GM03348 (cell line): ENCODE measurements around the gene PTGES2.
A peak's percentile ranks its signal among the peaks of the same experiment; 100 is the strongest.
"Not testable (repeated sequence)": the region's sequence is repeated elsewhere in the genome, so short reads cannot be mapped to it uniquely, and the experiment has no call there.

ENCODE experiments used
- DNase-seq: peaks from one replicate; pipeline ENCODE4 v3.0.0; 2012; ENCODE audit warnings: low spot score

PTGES2 gene

GRCh38 chr9:128118971-128119665 is 8.4 kb downstream of the PTGES2 start:
- DNase-seq: no peak

- no peak for DNase-seq
These were observed 9.1 kb downstream of the PTGES2 start for GRCh38 chr9:128118472-128118857.

- DNase-seq: peak; percentile 93
These were observed 9.7 kb downstream of the PTGES2 start for GRCh38 chr9:128117613-128118471.

- DNase-seq: no peak
These were observed 11.1 kb downstream of the PTGES2 start for GRCh38 chr9:128116104-128117083.

GRCh38 chr9:128115187-128116103 is 12.1 kb downstream of the PTGES2 start:
- DNase-seq: no peak

- no peak for DNase-seq
These were observed 13.0 kb downstream of the PTGES2 start for GRCh38 chr9:128114326-128115186.

GRCh38 chr9:128113526-128114325 is 13.8 kb downstream of the PTGES2 start:
- DNase-seq: no peak

- not testable (repeated sequence) for DNase-seq
These were observed 15.8 kb downstream of the PTGES2 start for GRCh38 chr9:128111726-128112125.

GRCh38 chr9:128109050-128109709 is 18.3 kb downstream of the PTGES2 start:
- DNase-seq: no peak

- DNase-seq: no peak
These were observed 19.1 kb downstream of the PTGES2 start for GRCh38 chr9:128108269-128109049.

- DNase-seq: no peak
These were observed 19.9 kb downstream of the PTGES2 start for GRCh38 chr9:128107468-128108268.

- no peak for DNase-seq
These were observed 20.5 kb downstream of the PTGES2 start for GRCh38 chr9:128106940-128107467.

- no peak for DNase-seq
These were observed 21.2 kb downstream of the PTGES2 start for GRCh38 chr9:128106181-128106939.

- DNase-seq: no peak
These were observed 21.9 kb downstream of the PTGES2 start for GRCh38 chr9:128105538-128106175.

GRCh38 chr9:128104171-128104618 is 23.3 kb downstream of the PTGES2 start:
- DNase-seq: no peak
